Panc1 (cell line): ENCODE measurements around the gene FAM83G. TPM values are rescaled to one million over a fixed set of nuclear protein-coding genes. Genes with fewer than 3 reads are reported as not detected.

Source experiments
- ATAC-seq: fragments of 200-7000 bp; cut with Tn5 transposase; 2 replicates; pipeline ENCODE4 v1.9.1; 2020; ENCODE audit warnings: mild to moderate bottlenecking, moderate library complexity
- BruUV-seq: library from RNA; stranded (reverse); fragments of 400-500 nt; replicated peaks from 2 replicates; lab custom pipeline; 2021; lab: Mats Ljungman, UMichigan
- CTCF ChIA-PET: fragments of 300-600 bp; sonication (Branson Sonifier 250); formaldehyde crosslinking; loops from one replicate; lab custom pipeline; 2022; ENCODE audit warnings: antibody characterized with exemption; lab: Charles Lee
- POLR2A ChIA-PET: fragments of 300-600 bp; sonication (Branson Sonifier 250); formaldehyde crosslinking; loops from one replicate; lab custom pipeline; 2022; ENCODE audit warnings: antibody characterized with exemption; lab: Charles Lee
- DNase-seq: peaks from one replicate; pipeline ENCODE4 v3.0.0-alpha.2; 2010; ENCODE audit warnings: low read depth, low spot score
- H3K27ac ChIP-seq: 2 replicates; pipeline ENCODE4 v1.5.1; 2011; ENCODE audit warnings: mild to moderate bottlenecking, low read length, inconsistent platforms
- H3K27me3 ChIP-seq: fragments of 200-500 bp; sonication (Bioruptor generic); 2 replicates; pipeline ENCODE4 v1.6.0; 2014; ENCODE audit warnings: low read length, inconsistent platforms; ENCODE audit not compliant: control insufficient read depth, insufficient read depth
- H3K36me3 ChIP-seq: fragments of 200-500 bp; sonication (Bioruptor generic); 2 replicates; pipeline ENCODE4 v1.5.1; 2014; ENCODE audit warnings: inconsistent platforms, mild to moderate bottlenecking, low read length, moderate library complexity; ENCODE audit not compliant: control insufficient read depth, insufficient read depth
- H3K4me1 ChIP-seq: 2 replicates; pipeline ENCODE4 v1.5.1; 2011; ENCODE audit warnings: inconsistent platforms, mild to moderate bottlenecking, low read length, moderate library complexity; ENCODE audit not compliant: control insufficient read depth, insufficient read depth
- H3K4me3 ChIP-seq, 2 experiments: 2 replicates each; pipeline ENCODE4 v1.5.1; 2011 to 2012; ENCODE audit warnings: low read depth in 2 of 2, low read length in 2 of 2, mild to moderate bottlenecking in 2 of 2, inconsistent platforms in 1 of 2, moderate library complexity in 1 of 2
- H3K9me3 ChIP-seq: fragments of 200-500 bp; sonication (Bioruptor generic); 2 replicates; pipeline ENCODE4 v1.5.1; 2014; ENCODE audit warnings: low read depth, mild to moderate bottlenecking, inconsistent platforms, low read length, moderate library complexity; ENCODE audit not compliant: control insufficient read depth, insufficient read depth
- POLR2AphosphoS5 ChIP-seq: IDR thresholded peaks from 2 replicates; pipeline ENCODE4 v1.6.1; 2012; ENCODE audit warnings: mild to moderate bottlenecking, low read depth, low read length, moderate library complexity
- SIN3A ChIP-seq: IDR thresholded peaks from 2 replicates; pipeline ENCODE4 v1.6.1; 2012; ENCODE audit warnings: low read depth, mild to moderate bottlenecking, low read length, moderate library complexity, borderline replicate concordance; ENCODE audit not compliant: insufficient read depth
- TCF7L2 ChIP-seq: IDR thresholded peaks from 2 replicates; pipeline ENCODE4 v1.6.1; 2011; ENCODE audit warnings: mild to moderate bottlenecking, low read depth, low read length, inconsistent platforms
- in situ Hi-C: cut with HindIII; loops from 2 replicates; pipeline ENCODE4 v1.10.0; 2016; ENCODE audit warnings: low sequenced_read_pairs, low pct_unique_long_range_greater_than_20kb
- intact Hi-C: fragments of 100-400 bp; cut with micrococcal nuclease; formaldehyde crosslinking; loops from one replicate; pipeline ENCODE4 v1.10.0; 2022; ENCODE audit not compliant: unreplicated experiment
- total RNA-seq: library from RNA; stranded (reverse); gene quantifications from one replicate; pipeline ENCODE4 v1.2.1, GENCODE V29; 2021; ENCODE audit not compliant: unreplicated experiment
- TF ChIP-seq, protein P1 (sequence below), 2 experiments: IDR thresholded peaks; 2 replicates each; pipeline ENCODE4 v1.6.1; 2011 to 2012; ENCODE audit warnings: low read depth in 2 of 2, control low read depth in 1 of 2, low read length in 1 of 2, mild to moderate bottlenecking in 1 of 2, moderate library complexity in 1 of 2; ENCODE audit not compliant: insufficient read depth in 1 of 2
- TF ChIP-seq, protein P2 (sequence below): fragments of 450-650 bp; IDR thresholded peaks from 2 replicates; pipeline ENCODE4 v1.5.1; 2017; ENCODE audit warnings: mild to moderate bottlenecking

FAM83G gene
- total RNA-seq, 1 experiment from 2014 or later, result 17.3 TPM

DNA sequence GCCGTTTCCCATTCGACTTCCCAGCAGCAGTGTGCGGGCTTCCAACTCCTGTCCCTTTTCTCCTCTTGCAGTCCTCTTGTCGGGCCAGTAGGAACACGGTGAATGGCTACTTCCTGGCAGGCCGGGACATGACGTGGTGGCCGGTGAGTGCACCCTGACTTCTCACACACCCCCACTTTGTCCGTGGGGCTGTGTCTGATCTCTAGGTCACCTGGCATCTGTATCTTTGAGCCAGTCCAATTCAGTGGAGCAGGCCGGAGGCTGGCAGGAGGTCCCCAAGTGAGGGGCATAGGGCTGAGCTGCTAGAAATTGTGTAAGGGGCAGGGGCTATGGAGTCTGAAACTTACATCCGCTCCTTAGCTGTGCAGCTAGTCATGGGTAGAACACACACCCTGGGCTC is 46.0 kb downstream of the FAM83G start:
- CTCF ChIA-PET, result no interaction called here
- no peak for ATAC-seq
- Histone ChIP-seq H3K4me3 (no peak overlapping the region), H3K4me1 (peaks cover 4% of the 10 kb centered on the region; the same call in 1 of the 2 replicates), H3K27me3 (no peaks in the 10 kb centered on the region), H3K9me3 (no peaks in the 10 kb centered on the region), H3K36me3 (no peaks in the 10 kb centered on the region), H3K27ac (no peak overlapping the region)
- no peak for DNase-seq
- intact Hi-C loops, result no loop called here
- POLR2A ChIA-PET, result no interaction called here
- TF ChIP-seq POLR2AphosphoS5 (no peak), SIN3A (no peak), TCF7L2 (no peak)
- TF ChIP-seq, protein P1, sequence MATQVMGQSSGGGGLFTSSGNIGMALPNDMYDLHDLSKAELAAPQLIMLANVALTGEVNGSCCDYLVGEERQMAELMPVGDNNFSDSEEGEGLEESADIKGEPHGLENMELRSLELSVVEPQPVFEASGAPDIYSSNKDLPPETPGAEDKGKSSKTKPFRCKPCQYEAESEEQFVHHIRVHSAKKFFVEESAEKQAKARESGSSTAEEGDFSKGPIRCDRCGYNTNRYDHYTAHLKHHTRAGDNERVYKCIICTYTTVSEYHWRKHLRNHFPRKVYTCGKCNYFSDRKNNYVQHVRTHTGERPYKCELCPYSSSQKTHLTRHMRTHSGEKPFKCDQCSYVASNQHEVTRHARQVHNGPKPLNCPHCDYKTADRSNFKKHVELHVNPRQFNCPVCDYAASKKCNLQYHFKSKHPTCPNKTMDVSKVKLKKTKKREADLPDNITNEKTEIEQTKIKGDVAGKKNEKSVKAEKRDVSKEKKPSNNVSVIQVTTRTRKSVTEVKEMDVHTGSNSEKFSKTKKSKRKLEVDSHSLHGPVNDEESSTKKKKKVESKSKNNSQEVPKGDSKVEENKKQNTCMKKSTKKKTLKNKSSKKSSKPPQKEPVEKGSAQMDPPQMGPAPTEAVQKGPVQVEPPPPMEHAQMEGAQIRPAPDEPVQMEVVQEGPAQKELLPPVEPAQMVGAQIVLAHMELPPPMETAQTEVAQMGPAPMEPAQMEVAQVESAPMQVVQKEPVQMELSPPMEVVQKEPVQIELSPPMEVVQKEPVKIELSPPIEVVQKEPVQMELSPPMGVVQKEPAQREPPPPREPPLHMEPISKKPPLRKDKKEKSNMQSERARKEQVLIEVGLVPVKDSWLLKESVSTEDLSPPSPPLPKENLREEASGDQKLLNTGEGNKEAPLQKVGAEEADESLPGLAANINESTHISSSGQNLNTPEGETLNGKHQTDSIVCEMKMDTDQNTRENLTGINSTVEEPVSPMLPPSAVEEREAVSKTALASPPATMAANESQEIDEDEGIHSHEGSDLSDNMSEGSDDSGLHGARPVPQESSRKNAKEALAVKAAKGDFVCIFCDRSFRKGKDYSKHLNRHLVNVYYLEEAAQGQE (IDR thresholded peaks at IDR 0.05; ENCODE audit: insufficient read depth in 1 of 2, low read depth in 2 of 2, low read length in 1 of 2), result no peak
- TF ChIP-seq, protein P2, sequence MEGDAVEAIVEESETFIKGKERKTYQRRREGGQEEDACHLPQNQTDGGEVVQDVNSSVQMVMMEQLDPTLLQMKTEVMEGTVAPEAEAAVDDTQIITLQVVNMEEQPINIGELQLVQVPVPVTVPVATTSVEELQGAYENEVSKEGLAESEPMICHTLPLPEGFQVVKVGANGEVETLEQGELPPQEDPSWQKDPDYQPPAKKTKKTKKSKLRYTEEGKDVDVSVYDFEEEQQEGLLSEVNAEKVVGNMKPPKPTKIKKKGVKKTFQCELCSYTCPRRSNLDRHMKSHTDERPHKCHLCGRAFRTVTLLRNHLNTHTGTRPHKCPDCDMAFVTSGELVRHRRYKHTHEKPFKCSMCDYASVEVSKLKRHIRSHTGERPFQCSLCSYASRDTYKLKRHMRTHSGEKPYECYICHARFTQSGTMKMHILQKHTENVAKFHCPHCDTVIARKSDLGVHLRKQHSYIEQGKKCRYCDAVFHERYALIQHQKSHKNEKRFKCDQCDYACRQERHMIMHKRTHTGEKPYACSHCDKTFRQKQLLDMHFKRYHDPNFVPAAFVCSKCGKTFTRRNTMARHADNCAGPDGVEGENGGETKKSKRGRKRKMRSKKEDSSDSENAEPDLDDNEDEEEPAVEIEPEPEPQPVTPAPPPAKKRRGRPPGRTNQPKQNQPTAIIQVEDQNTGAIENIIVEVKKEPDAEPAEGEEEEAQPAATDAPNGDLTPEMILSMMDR, result no peak
- in situ Hi-C loops, result no loop called here
- no TSS peak for BruUV-seq

DNA sequence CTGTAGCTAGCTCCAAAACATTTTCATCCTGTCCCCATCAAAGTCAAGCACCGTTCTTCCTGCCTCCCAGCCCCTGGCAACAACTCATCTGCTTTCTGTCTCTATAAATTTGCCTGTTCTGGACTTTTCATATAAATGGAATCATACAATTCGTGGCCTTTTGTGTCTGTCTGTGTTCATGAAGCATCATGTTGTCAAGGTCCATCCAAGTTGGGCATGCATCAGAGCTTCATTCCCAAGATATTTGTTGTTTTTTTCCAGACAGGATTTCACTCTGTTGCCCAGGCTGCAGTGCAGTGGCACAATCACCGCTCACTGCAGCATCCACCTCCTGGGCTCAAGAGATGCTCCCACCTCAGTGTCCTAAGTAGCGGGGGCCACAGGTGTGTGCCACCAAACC is 46.7 kb downstream of the FAM83G start:
- in situ Hi-C loops (no loop called here), intact Hi-C loops (no loop called here)
- no peaks in the 10 kb centered on the region for H3K9me3 ChIP-seq
- TF ChIP-seq SIN3A, result no peak
- TF ChIP-seq, protein P2, result no peak
- no peak for TF ChIP-seq TCF7L2
- TF ChIP-seq POLR2AphosphoS5, result no peak
- TF ChIP-seq, protein P1 (IDR thresholded peaks at IDR 0.05; ENCODE audit: insufficient read depth in 1 of 2, low read depth in 2 of 2, low read length in 1 of 2), result no peak
- ChIA-PET CTCF (no interaction called here), POLR2A (no interaction called here)
- no TSS peak for BruUV-seq
- ATAC-seq (no peak), DNase-seq (no peak)
- H3K36me3 ChIP-seq, result no peaks in the 10 kb centered on the region
- no peak overlapping the region for H3K4me3 ChIP-seq
- no peak overlapping the region for H3K27ac ChIP-seq
- no peaks in the 10 kb centered on the region for H3K27me3 ChIP-seq
- H3K4me1 ChIP-seq, result peaks cover 4% of the 10 kb centered on the region; the same call in 1 of the 2 replicates
